RCC 7860 (cell line): Measurements from ENCODE around the gene ART1.
A peak's percentile ranks its signal among the peaks of the same experiment; 100 is the strongest.
"Not testable (repeated sequence)": the region's sequence is repeated elsewhere in the genome, so short reads cannot be mapped to it uniquely, and the experiment has no call there.

Source experiments
- DNase-seq: peaks from one replicate; pipeline ENCODE4 v3.0.0-alpha.2; 2015; ENCODE audit warnings: low spot score
- FAIRE-seq: peaks from 2 replicates; lab custom pipeline; 2012; peaks lifted over from hg19 to GRCh38; lab: Jason Lieb, UNC

The ART1 gene, protein sequence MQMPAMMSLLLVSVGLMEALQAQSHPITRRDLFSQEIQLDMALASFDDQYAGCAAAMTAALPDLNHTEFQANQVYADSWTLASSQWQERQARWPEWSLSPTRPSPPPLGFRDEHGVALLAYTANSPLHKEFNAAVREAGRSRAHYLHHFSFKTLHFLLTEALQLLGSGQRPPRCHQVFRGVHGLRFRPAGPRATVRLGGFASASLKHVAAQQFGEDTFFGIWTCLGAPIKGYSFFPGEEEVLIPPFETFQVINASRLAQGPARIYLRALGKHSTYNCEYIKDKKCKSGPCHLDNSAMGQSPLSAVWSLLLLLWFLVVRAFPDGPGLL

DNA sequence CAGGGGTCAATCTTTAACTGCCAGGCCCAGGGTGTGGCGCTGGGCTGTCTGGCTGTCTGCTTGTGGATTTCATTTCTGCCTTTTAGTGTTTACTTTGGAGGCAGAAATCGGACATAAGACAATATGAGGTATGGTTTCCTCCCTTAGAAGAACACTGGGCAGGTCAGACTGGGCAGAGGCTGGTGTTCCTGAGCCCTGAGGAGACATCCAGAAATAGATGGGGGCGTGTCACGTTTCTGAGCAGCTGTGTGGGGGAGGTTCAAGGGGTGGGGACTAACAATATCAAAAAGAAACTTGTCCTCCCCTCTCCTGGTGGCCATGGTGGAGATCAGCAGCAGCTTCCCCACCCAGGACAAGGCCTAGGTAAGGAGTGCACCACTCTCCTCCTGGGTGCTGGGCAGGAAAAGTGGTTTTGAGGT is at the start of gene ART1:
Gene ART1, plus strand, starts transcription at position 312 of the 419 bp plus-strand sequence. CDS start 14,086 bp downstream, outside the sequence.
- no peak for DNase-seq
- no peak for FAIRE-seq

DNA sequence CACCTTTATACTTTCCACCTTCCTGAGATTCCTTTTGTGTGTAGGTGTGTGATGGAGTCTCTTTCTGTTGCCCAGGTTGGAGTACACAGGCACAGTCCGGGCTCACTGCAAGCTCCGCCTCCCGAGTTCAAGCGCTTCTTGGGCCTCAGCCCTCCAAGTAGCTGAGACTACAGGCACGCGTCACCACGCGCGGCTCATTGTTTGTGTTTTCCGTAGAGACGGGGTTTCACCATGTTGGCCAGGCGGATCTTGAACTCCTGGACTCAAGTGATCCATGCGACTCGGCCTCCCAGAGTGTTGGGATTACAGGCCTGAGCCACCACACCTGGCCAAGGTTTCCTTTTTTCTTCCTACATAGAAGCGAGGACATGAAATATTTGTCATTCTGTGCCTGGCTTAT is 47.2 kb upstream of the ART1 start:
- DNase-seq, FAIRE-seq: not testable (repeated sequence)

DNA sequence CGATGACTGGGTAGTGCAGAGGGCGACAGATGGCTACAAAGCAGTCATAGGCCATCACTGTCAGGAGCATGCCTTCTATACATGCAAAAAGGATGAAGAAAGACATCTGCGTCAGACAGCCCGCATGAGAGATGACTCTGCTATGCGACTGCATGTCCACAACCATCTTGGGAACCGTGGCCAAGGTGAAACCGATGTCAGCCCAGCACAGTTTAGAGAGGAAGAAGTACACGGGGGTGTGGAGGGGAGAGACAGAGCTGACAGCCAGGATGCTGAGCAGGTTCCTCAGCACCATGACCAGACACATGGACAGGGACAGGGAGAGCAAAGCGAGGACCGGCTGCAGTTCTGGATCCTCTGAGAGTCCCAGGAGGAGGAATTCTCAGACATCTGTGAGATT is 44.7 kb upstream of the ART1 start:
- not testable (repeated sequence) for DNase-seq, FAIRE-seq

DNA sequence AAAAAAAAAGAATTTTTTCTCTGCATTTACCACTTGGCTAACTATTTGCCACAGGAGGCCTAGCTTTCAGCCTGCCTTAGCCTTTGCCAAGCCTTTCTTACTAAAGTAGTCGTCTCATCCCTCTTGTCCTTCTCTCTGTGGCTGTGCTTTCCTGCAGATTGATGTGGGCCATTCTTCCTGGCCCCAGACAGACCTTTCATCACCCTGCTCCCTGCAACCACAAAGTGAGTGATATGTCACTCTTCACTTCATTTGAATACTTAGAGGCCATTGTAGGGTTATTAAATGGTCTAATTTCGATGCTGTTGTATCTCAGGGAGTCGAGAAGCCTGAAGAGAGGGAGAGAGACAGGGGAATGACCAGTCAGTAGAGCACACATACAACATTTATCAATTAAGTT is 40.8 kb upstream of the ART1 start:
- DNase-seq: no peak
- FAIRE-seq: no peak

DNA sequence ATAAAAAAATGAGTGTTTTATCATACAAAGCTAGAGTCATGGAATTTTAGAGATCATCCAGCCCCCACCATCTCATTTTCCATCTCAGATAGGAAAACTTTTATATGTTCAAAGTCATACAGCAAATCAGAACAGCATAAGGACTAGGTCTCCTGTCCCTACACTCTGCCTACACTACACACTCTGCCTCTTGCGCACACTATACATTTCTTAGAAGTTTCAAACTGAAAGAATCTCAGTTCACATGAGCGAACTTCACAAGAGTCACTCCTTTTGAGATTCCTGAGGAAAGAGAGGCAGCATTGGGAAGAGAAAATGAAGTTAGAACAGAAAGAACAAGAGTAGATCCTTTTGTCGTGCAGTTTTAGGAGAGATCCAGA is 39.7 kb upstream of the ART1 start:
- no peak for FAIRE-seq
- no peak for DNase-seq

DNA sequence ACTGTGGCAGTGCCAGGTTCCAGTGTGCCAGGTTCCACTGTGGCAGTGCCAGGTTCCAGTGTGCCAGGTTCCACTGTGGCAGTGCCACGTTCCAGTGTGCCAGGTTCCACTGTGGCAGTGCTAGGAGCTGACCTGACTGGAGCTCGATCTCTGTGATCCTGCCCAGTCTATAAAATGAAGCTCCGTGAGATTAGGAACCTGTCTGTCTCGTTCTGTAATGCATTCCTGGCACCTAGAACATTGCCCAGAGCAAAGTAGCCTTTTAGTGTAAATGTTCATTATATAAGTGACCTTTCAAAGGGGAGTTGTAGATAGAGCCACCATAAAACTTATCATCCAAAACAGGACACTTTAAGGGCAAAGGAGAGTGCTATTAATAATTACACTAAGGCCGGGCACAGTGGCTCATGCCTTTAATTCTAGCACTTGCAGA is 39.1 kb upstream of the ART1 start:
- no peak for DNase-seq
- FAIRE-seq: no peak

DNA sequence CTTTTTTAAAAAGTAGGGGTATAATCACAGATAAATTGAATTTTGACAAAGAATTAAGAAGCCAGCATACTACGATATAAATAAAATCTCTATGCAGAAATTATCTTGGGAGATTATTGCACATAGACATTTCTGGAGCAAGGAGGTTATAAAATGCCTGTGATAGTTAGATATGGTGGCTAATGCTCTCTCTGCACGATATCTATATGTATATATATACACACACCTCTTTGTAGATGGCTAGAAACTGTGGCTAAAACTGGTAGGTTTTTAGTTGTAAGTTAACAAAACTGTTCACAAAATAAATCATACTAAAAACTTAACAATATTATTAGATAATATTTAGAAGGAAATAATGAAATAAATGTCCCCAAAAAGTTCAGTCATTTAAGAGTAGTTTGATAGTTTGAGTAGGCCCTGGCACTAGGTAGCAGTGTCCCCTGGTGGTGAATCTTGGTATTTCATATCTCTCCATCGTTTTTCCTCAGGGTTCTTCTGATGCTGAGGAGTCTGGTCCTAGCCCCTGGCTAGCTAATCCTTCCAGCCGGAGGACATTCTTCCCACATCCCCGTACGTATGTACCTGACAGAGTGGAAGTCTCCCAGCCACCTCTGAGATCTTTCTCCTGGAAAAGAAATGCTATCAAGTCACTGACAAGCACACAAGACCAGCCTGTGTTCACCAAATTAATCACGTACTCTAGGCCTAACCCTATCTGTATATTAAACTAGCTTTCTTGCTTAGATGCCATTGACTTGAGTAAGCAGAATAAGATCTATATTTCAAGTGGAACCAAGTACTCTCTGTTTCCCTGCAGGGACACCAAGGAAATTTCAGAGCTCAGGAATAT is 35.3 kb upstream of the ART1 start:
- FAIRE-seq: no peak
- DNase-seq: peak; percentile 15

DNA sequence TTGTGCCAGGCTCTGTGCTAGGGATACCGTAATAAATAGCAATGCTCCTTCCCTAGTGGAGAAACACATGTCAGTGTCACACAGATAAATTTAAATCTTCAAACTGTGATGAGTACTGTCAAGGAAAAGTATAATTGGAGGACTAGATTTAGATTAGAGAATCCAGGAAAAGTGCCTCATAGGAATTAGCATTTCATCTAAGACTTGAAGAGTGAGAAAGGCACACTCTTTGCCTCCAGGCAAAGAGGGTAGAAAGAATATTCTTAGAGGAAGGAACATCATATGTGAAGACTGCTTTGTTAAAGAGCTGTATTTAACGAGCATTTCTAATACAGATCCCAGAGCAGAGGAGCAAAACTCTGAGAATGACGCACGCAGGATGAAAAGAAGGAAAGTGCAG is 34.1 kb upstream of the ART1 start:
- DNase-seq (no peak), FAIRE-seq (no peak)

DNA sequence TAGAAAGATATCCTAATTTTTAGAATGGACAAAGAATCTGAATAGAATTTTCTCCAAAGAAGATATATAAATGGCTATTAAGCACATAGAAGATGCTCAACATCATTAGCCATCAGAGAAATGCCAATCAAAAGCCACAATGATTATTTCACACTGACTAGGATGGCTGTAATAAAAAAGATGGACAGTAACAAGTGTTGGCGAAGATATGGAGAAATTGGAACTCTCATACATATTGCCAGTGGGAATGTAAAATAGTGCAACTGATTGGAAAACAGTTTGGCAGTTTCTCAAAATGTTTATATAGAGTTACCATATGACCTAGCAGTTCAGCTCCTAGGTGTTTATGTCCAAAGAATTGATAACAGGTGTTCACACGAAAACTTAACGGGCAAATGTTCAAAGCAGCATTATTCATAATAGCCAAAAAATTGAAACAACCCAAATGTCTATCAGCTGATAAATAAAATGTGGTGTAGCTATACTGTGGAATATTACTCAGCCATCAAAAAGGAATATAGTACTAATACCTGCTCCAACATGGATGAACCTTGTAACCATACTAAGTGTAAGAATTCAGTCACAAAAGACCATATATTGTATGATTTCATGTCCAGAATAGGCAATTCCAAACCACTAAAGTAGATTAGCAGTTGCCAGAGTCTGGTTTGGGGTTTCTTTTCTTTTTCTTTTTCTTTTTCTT is 32.8 kb upstream of the ART1 start:
- no peak for FAIRE-seq
- DNase-seq: no peak

DNA sequence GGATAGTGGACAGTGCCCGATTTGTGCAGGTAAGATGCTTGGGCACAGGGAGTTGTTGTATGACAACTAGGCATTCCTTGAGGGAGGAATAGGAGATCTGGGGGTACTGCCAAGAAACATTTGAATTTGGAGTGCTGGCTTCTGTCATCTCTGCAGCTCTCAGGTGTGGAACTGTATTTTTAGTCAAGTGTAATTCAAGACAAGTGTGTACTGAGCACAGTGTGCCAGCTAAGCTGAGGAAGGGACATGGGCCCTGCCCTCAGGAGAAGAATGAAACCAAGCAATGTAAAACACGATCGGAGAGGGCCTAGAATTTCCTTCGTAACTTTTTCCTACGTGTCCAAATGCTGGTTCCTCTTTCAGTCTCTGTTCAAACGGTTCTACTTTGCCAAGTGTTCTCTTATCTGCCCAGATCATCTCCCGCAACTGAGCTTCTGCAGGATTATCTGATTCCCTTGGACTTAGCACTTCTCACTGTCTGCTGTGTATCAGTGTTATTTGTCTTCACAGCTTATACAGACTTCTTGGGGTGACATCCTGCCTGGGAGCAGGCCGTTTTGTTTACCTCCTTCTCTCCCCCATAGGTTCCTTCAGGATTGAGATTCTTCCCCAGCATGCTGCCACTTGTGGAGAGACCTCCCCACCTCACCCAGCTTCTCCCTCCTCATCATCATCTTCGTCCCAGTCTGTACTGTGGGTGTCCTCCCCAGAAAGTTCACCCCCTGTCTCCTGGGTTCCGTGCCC is 30.8 kb upstream of the ART1 start:
- no peak for DNase-seq
- FAIRE-seq: no peak

DNA sequence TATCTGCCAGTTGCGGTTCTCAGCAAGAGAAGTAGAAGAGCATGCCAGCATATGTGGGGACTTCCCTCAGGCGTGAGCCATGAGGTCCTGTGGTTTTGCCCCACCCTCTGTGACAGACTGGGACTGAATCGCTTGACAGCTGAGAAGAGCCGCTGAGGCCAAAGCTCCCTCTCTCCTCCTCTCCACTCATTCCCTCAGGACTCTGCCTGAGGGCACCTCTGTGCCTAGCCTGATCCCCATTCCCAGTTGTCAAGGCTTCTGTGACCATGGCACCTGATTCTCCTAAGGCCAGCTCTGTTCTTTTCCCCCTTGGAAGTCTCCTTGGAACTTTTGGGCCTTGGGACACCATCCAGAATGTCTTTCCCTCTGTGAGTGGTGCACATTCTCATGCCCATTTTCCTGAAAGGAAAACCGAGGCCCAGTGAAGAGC is 30.2 kb upstream of the ART1 start:
- DNase-seq: peak; percentile 43
- FAIRE-seq: no peak

DNA sequence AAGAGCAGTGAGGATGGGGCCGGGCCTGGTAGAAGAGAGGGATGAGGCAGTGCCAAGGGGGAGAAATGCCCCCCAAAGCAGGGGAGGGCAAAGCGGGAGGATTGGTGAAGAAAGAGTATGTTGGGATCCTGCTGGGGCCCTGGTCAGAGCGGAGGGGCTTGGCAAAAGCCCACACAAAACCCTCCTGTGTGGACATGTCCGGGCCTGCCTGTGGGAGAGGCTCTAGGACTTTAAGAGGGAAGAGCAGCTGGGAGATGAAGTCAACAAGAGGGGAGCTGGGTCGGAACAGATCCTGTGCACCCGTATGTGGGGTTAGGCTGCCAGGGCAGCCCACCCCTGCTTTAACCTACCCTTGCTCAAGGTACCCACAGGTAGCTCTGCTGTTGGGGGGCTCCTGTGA is 28.9 kb upstream of the ART1 start:
- DNase-seq (no peak), FAIRE-seq (no peak)

DNA sequence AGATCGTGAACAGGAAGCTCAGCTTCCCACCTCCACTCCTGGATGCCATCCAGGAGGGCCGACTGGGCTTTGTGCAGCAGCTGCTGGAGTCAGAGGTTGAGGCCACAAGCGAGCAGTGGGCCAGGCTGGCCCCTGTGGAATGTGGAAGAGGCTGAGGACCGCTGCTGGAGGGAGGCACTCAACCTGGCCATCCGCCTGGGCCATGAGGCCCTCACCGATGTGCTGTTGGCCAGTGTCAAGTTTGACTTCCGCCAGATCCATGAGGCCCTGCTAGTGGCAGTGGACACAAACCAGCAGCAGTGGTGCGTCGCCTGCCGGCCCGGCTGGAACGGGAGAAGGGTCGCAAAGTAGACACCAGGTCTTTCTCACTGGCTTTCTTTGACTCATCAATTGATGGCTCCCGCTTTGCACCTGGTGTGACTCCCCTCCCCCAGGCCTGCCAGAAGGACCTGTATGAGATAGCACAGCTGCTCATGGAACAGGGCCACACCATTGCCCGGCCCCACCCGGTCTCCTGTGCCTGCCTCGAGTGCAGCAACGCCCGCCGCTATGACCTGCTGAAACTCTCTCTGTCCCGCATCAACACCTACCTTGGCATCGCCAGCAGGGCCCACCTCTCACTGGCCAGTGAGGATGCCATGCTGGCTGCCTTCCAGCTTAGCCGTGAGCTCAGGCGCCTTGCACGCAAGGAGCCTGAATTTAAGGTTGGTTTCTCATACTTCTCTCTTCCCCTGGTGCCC is 28.0 kb upstream of the ART1 start:
- FAIRE-seq: no peak
- DNase-seq: no peak

DNA sequence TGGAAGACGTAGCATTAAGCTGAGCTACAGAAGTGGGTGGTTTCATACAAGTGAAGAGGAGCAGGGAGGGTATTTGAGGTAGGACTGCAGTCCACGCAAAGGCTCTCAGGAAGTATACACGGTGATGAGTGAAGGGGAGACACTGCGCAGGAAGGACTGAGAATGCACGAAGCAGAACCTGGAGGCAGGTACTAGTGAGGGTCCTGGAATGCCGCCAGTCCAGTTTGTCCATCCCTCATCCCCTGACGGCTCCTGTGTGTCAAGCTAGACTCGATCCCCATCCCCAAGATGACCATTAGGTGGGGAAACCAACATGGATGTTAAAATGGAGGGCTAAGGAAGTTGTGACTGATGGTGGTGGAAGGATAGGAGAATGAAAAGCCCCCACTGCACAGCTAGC is 26.9 kb upstream of the ART1 start:
- no peak for FAIRE-seq
- DNase-seq: no peak

DNA sequence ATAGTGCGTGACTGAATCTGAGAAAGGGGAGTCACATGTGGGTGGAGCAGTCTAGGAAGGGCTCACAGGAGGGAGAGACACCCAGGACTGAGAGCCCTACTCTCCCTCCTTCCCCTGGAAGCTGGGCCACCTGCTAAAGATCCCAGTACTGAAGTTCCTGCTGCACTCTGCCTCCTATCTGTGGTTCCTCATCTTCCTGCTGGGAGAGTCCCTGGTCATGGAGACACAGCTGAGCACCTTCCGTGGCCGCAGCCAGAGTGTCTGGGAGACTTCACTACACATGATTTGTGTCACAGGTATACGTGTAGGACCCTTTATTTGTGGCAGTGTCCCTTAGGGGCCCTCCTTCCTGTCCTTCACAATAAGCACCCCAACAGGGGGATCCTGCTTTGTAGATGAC is 22.4 kb upstream of the ART1 start:
- DNase-seq (no peak), FAIRE-seq (no peak)

DNA sequence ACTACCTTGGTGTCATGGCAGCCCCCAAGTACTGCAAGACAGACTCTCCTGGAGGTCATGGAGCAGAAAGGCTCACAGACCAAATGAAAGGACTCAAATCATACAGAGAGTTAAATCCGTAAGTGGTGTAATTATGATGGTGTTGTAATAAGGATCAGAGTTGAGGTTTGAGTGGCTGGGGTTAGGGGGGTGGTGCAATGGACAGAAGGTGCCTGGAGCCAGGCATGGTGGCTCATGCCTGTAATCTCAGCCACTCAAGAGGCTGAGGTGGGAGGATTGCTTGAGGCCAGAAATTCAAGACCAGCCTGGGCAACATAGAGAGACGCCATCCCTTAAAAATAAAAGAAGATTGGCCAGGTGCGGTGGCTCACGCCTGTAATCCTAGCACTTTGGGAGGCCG is 21.8 kb upstream of the ART1 start:
- DNase-seq: no peak
- FAIRE-seq: no peak

DNA sequence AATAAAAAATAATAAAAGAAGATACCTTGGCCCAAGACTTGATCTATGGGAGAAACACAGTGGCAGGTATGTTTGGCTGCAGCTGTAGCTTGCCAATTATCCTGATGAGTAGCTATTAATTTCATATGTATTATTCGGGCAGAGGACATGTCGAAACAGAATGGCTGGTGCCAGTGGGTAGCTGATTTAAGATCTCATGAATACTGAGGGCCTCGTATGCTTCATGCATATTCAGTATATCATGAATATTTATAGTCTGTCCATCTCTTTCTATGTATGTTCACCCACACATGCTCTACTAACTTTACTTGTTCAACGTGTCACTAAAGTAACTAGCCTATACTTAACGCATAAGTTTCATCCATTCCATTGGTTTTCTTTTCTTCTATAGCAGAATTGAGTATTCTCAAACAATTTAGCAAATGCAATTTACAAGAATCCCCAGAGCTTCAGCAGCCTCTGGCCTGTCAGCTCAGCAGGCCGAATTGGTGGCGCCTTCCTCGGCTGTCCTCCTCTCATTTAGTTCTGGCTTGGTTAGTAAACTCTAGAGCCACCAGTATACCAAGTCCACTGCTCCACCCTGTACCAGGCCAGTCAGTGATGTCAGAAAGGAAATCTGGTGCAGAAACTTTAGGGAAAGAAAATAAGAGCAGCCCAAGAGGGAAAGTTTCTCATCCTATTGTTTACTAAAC is 21.0 kb upstream of the ART1 start:
- no peak for DNase-seq
- FAIRE-seq: no peak

DNA sequence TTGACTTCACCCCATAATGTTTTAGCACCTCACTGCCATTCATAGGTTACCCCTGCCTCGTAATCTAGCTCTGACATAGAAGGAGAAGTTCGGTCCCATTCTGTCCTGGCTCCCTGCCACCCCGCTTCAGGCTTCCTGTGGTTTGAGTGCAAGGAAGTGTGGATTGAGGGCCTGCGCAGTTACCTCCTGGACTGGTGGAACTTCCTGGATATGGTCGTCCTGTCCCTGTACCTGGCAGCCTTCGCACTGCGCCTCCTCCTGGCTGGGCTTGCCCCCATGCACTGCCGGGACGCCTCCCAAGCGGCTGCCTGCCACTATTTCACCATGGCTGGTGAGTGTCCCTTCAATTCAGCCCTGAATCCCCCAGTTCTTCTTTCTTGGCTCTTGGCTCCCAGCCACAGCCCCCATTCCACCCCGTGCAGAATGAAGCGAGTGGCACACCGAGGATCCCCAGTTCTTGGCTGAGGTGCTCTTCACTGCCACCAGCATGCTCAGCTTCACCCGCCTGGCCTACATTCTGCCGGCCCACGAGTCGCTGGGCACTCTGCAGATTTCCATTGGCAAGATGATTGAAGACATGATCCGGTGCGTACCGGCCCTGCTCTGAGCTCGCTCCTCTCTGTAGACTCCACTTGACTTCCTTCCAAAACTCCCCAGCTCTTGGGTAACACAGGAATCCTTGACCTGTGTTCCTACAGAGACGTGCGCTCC is 18.5 kb upstream of the ART1 start:
- FAIRE-seq (no peak), DNase-seq (no peak)

DNA sequence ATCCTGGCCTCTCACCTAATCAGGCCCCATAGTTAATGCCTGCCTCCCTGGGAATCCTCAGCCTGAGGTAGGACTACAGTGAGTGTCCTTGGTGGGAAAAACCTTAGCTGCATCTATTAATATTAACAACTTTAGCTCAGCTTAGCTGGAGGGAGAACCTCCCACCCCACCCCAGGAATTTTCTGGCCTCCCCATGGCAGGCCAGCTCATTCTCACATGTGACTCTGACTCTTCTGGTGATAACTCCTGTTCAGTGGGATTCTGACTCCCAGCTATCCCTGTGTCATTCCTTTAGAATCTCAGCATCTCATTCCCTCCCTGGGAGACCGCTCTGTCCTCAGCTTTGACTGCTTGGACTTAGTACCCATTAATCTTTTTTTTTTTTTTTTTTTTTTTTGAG is 17.6 kb upstream of the ART1 start:
- FAIRE-seq (peak; percentile 92), DNase-seq (peak; percentile 96)
